SU-DHL-6 (cell line): ENCODE measurements around the gene ACOT11.

Experiments
- H2AFZ ChIP-seq: fragments of 200-600 bp; sonication (generic); 2 replicates; pipeline ENCODE4 v1.6.1; 2014; ENCODE audit warnings: low read depth, mild to moderate bottlenecking, moderate library complexity, mixed read lengths, antibody characterized with exemption, low read length; ENCODE audit not compliant: severe bottlenecking
- H3F3A ChIP-seq: fragments of 200-600 bp; shearing (Covaris generic); 2 replicates; pipeline ENCODE4 v1.6.0; 2016; ENCODE audit warnings: antibody characterized with exemption, mild to moderate bottlenecking; ENCODE audit not compliant: insufficient read depth
- H3K27ac ChIP-seq: fragments of 200-600 bp; sonication (generic); 2 replicates; pipeline ENCODE4 v1.5.1; 2016; ENCODE audit warnings: low read depth, mild to moderate bottlenecking, low read length, moderate library complexity, mixed read lengths
- H3K27me3 ChIP-seq: fragments of 200-600 bp; sonication (generic), shearing (Covaris generic); 2 replicates; pipeline ENCODE4 v1.6.0; 2014; ENCODE audit warnings: mild to moderate bottlenecking, low read length
- H3K36me3 ChIP-seq: fragments of 200-600 bp; sonication (generic); 2 replicates; pipeline ENCODE4 v1.6.1; 2014; ENCODE audit warnings: mild to moderate bottlenecking, low read length, mixed read lengths
- H3K4me2 ChIP-seq: fragments of 300-600, 200-600 bp; shearing (Covaris generic), sonication (generic); 2 replicates; pipeline ENCODE4 v1.6.0; 2014; ENCODE audit warnings: low read length, low read depth, mild to moderate bottlenecking; ENCODE audit not compliant: poor library complexity, severe bottlenecking
- H3K4me3 ChIP-seq: fragments of 200-600 bp; sonication (generic); 2 replicates; pipeline ENCODE4 v1.5.1; 2014; ENCODE audit warnings: antibody characterized with exemption, low read length, mild to moderate bottlenecking, mixed read lengths; ENCODE audit not compliant: insufficient read depth, poor library complexity, severe bottlenecking
- H3K79me2 ChIP-seq: fragments of 200-600 bp; sonication (generic); 2 replicates; pipeline ENCODE4 v1.6.1; 2014; ENCODE audit warnings: mild to moderate bottlenecking, low read length, moderate library complexity; ENCODE audit not compliant: insufficient read depth
- H3K9ac ChIP-seq: fragments of 200-600 bp; sonication (generic); 2 replicates; pipeline ENCODE4 v1.7.0; 2014; ENCODE audit warnings: mild to moderate bottlenecking, low read length
- H3K9me2 ChIP-seq: fragments of 200-600 bp; sonication (generic); replicated peaks from 2 replicates; pipeline ENCODE4 v1.6.1; 2014; ENCODE audit warnings: low read length; ENCODE audit not compliant: insufficient read depth
- H3K9me3 ChIP-seq: fragments of 200-600 bp; sonication (generic); 2 replicates; pipeline ENCODE4 v1.6.1; 2014; ENCODE audit warnings: low read length, mixed read lengths; ENCODE audit not compliant: insufficient read depth
- H4K20me1 ChIP-seq: fragments of 200-600 bp; sonication (generic); 2 replicates; pipeline ENCODE4 v1.6.1; 2014; ENCODE audit warnings: low read depth, mild to moderate bottlenecking, antibody characterized with exemption, low read length, moderate library complexity, mixed read lengths
- EZH2phosphoT487 ChIP-seq: fragments of 200-600 bp; sonication (generic), shearing (Covaris generic); conservative IDR thresholded peaks from 2 replicates; pipeline ENCODE4 v1.6.1; 2018; ENCODE audit warnings: mild to moderate bottlenecking, antibody characterized with exemption, low read length, moderate library complexity, mixed read lengths
- TF ChIP-seq, protein P1 (sequence below): fragments of 200-600 bp; sonication (generic); IDR thresholded peaks from one replicate; pipeline ENCODE4 v1.5.1; 2017; ENCODE audit warnings: antibody characterized with exemption, mild to moderate bottlenecking, low read length, moderate library complexity; ENCODE audit not compliant: insufficient read depth, poor library complexity, severe bottlenecking

Gene ACOT11

DNA sequence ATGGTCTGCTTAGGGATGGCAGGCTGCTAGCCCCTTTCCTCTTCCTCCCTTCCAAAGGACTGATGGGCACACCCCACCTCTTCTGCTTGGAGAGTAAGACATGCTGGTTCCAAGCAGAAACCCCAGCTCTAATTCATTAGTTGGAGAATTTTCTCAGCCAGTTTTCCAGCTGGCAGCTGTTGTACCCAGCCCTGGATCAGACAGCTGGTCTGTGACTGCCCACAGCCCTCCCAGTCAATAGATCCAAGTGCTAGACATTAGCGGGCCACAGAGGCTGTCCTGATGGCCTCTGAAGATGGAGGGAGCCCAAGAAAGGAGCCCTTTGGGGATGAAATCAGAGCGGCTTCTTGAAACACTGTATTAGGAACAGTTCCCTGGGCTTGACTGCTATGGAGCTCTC lies 35.8 kb downstream of the ACOT11 start:
- no peaks in the 10 kb centered on the region for H3F3A ChIP-seq
- no peaks in the 10 kb centered on the region for H3K9me3 ChIP-seq
- H3K27me3 ChIP-seq: no peaks in the 10 kb centered on the region
- no peaks in the 10 kb centered on the region for H4K20me1 ChIP-seq
- no peaks in the 10 kb centered on the region for H3K79me2 ChIP-seq
- no peak overlapping the region for H3K4me3 ChIP-seq
- H3K4me2 ChIP-seq: no peak overlapping the region
- no peak overlapping the region for H3K27ac ChIP-seq
- H2AFZ ChIP-seq: no peak overlapping the region
- TF ChIP-seq, protein P1, sequence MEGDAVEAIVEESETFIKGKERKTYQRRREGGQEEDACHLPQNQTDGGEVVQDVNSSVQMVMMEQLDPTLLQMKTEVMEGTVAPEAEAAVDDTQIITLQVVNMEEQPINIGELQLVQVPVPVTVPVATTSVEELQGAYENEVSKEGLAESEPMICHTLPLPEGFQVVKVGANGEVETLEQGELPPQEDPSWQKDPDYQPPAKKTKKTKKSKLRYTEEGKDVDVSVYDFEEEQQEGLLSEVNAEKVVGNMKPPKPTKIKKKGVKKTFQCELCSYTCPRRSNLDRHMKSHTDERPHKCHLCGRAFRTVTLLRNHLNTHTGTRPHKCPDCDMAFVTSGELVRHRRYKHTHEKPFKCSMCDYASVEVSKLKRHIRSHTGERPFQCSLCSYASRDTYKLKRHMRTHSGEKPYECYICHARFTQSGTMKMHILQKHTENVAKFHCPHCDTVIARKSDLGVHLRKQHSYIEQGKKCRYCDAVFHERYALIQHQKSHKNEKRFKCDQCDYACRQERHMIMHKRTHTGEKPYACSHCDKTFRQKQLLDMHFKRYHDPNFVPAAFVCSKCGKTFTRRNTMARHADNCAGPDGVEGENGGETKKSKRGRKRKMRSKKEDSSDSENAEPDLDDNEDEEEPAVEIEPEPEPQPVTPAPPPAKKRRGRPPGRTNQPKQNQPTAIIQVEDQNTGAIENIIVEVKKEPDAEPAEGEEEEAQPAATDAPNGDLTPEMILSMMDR: no peak
- no peak for TF ChIP-seq EZH2phosphoT487
- no peak overlapping the region for H3K9ac ChIP-seq
- H3K36me3 ChIP-seq: no peaks in the 10 kb centered on the region
- H3K9me2 ChIP-seq: no peaks in the 10 kb centered on the region

DNA sequence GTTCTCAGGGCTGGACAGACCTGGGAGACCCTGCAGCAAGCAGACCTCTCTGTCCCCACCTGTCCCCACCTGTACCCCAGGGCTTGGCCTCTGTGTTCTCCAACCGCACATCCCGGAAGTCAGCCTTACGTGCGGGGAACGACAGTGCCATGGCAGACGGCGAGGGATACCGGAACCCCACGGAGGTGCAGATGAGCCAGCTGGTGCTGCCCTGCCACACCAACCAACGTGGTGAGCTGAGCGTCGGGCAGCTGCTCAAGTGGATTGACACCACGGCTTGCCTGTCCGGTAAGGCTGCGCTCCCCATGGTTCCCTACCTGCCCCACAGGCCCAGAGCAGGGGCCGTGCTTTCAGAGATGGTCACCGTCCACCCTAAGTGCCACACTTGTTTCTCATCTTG lies 36.5 kb downstream of the ACOT11 start:
- H3F3A ChIP-seq: no peaks in the 10 kb centered on the region
- H3K4me3 ChIP-seq: no peak overlapping the region
- H3K9ac ChIP-seq: no peak overlapping the region
- no peaks in the 10 kb centered on the region for H3K27me3 ChIP-seq
- no peak overlapping the region for H3K27ac ChIP-seq
- TF ChIP-seq, protein P1: no peak
- no peak for TF ChIP-seq EZH2phosphoT487
- no peaks in the 10 kb centered on the region for H3K9me2 ChIP-seq
- no peak overlapping the region for H2AFZ ChIP-seq
- H3K36me3 ChIP-seq: no peaks in the 10 kb centered on the region
- no peaks in the 10 kb centered on the region for H3K79me2 ChIP-seq
- no peak overlapping the region for H3K4me2 ChIP-seq
- H4K20me1 ChIP-seq: no peaks in the 10 kb centered on the region
- H3K9me3 ChIP-seq: no peaks in the 10 kb centered on the region

DNA sequence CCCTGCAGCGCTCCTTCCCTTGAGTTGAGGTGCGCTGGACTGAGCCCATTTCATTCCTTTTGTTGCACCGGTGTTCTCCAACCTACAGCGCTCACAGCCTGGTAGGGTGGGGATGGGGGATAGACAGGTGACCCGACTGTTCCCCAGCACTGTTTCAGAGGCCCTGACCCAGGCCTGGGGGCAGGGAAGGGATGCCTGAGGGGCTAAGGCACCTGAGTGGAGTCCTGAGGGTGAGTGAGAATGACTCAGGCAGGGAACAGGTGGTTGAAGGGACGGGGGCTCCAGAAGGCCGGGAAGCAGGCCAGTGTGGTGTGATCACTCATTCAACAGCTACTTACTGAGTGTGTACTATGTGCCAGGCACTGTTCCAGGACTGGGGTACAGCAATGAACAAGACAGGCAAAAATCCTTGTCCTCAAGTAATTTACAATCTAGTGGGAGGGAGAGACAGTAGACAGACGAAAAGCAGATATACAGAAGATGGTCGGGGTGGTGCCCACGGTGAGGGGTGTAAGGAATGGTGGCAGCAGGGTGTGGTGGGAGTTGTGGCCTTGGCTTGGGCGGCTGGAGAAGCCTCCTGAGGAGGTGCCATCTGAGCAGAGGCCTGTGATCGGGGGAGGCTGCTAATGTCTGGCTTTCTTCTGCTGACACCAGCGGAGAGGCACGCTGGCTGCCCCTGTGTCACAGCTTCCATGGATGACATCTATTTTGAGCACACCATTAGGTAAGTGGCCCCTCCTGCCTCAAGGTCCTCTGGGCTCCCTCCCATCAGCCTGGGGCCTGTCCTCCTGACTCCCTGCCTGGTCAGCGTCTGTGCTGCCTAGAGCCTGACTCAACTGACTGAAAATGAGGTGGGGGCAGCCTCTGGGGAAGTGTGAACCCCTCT lies 37.4 kb downstream of the ACOT11 start:
- no peak overlapping the region for H2AFZ ChIP-seq
- H4K20me1 ChIP-seq: no peaks in the 10 kb centered on the region
- no peak overlapping the region for H3K4me3 ChIP-seq
- H3K27me3 ChIP-seq: no peaks in the 10 kb centered on the region
- no peaks in the 10 kb centered on the region for H3K9me3 ChIP-seq
- TF ChIP-seq EZH2phosphoT487: no peak
- TF ChIP-seq, protein P1: no peak
- no peaks in the 10 kb centered on the region for H3K9me2 ChIP-seq
- H3K4me2 ChIP-seq: no peak overlapping the region
- H3F3A ChIP-seq: no peaks in the 10 kb centered on the region
- no peak overlapping the region for H3K9ac ChIP-seq
- H3K36me3 ChIP-seq: no peaks in the 10 kb centered on the region
- H3K27ac ChIP-seq: no peak overlapping the region
- H3K79me2 ChIP-seq: no peaks in the 10 kb centered on the region
